WTC11 (cell line): ENCODE data around the gene FAS. TPM values are rescaled to one million over a fixed set of nuclear protein-coding genes. Genes with fewer than 3 reads are reported as not detected.

Source experiments
- ATAC-seq: fragments of 200-7000 bp; cut with Tn5 transposase; 2 replicates; pipeline ENCODE4 v1.10.0; 2021; ENCODE audit warnings: mild to moderate bottlenecking, moderate library complexity
- CTCF ChIA-PET: fragments of 300-600 bp; sonication (Branson Sonifier 250); formaldehyde crosslinking; loops from one replicate; lab custom pipeline; 2021; ENCODE audit warnings: antibody characterized with exemption; lab: Charles Lee
- POLR2A ChIA-PET: fragments of 350-600 bp; sonication (Branson Sonifier 250); formaldehyde crosslinking; loops from one replicate; lab custom pipeline; 2021; ENCODE audit warnings: antibody characterized with exemption; lab: Charles Lee
- DNase-seq: peaks from one replicate; pipeline ENCODE4 v3.0.0; 2021; ENCODE audit warnings: low spot score
- H3K27ac Mint-ChIP-seq: 2 replicates; pipeline ENCODE4 v1.8.0; 2021; ENCODE audit warnings: mixed read lengths
- H3K27me3 Mint-ChIP-seq: 2 replicates; pipeline ENCODE4 v1.8.0; 2021; ENCODE audit warnings: low read depth, mild to moderate bottlenecking, moderate library complexity, mixed read lengths
- H3K36me3 Mint-ChIP-seq: 2 replicates; pipeline ENCODE4 v1.8.0; 2021; ENCODE audit warnings: mixed read lengths
- H3K4me1 Mint-ChIP-seq: 2 replicates; pipeline ENCODE4 v1.8.0; 2022; ENCODE audit warnings: mixed read lengths
- H3K4me3 Mint-ChIP-seq: 2 replicates; pipeline ENCODE4 v1.8.0; 2021; ENCODE audit warnings: mild to moderate bottlenecking, moderate library complexity, mixed read lengths
- H3K9me3 Mint-ChIP-seq: 2 replicates; pipeline ENCODE4 v1.8.0; 2021; ENCODE audit warnings: mixed read lengths
- ATF2 ChIP-seq: sonication (generic); formaldehyde crosslinking; IDR thresholded peaks from 2 replicates; pipeline ENCODE4 v1.8.1; 2022; ENCODE audit warnings: low read depth, missing genetic modification reagents, borderline replicate concordance
- ATF3 ChIP-seq: sonication (generic); formaldehyde crosslinking; conservative IDR thresholded peaks from 2 replicates; pipeline ENCODE4 v1.8.1; 2022; ENCODE audit warnings: mild to moderate bottlenecking, missing genetic modification reagents
- CBFB ChIP-seq: sonication (generic); formaldehyde crosslinking; IDR thresholded peaks from 2 replicates; pipeline ENCODE4 v1.8.1; 2022; ENCODE audit warnings: mild to moderate bottlenecking, low read depth, missing genetic modification reagents
- CREB1 ChIP-seq: sonication (generic); formaldehyde crosslinking; IDR thresholded peaks from 2 replicates; pipeline ENCODE4 v1.8.0; 2023; ENCODE audit warnings: mild to moderate bottlenecking, missing genetic modification reagents
- CTCF ChIP-seq: fragments of 200-600 bp; IDR thresholded peaks from 2 replicates; pipeline ENCODE4 v1.8.0; 2022; ENCODE audit warnings: antibody characterized with exemption
- ELF4 ChIP-seq: sonication (generic); formaldehyde crosslinking; IDR thresholded peaks from 2 replicates; pipeline ENCODE4 v1.8.1; 2022; ENCODE audit warnings: low read depth, mild to moderate bottlenecking, moderate library complexity, missing genetic modification reagents
- FOXP1 ChIP-seq: sonication (generic); formaldehyde crosslinking; IDR thresholded peaks from 2 replicates; pipeline ENCODE4 v1.8.0; 2022; ENCODE audit warnings: missing genetic modification reagents, mild to moderate bottlenecking, moderate library complexity, borderline replicate concordance
- GRHL2 ChIP-seq: fragments of 250-450 bp; sonication (Bioruptor Pico); IDR thresholded peaks from 2 replicates; pipeline ENCODE4 v1.8.0; 2022; ENCODE audit warnings: mild to moderate bottlenecking, moderate library complexity; ENCODE audit not compliant: insufficient replicate concordance, severe bottlenecking
- NR2C2 ChIP-seq: sonication (generic); formaldehyde crosslinking; IDR thresholded peaks from 2 replicates; pipeline ENCODE4 v1.8.0; 2022; ENCODE audit warnings: mild to moderate bottlenecking, missing genetic modification reagents
- OVOL2 ChIP-seq: fragments of 250-450 bp; sonication (Bioruptor Pico); IDR thresholded peaks from 2 replicates; pipeline ENCODE4 v1.9.0; 2021; ENCODE audit warnings: mild to moderate bottlenecking, borderline replicate concordance
- RELA ChIP-seq: sonication (generic); formaldehyde crosslinking; IDR thresholded peaks from 2 replicates; pipeline ENCODE4 v1.8.1; 2022; ENCODE audit warnings: missing genetic modification reagents, mild to moderate bottlenecking, borderline replicate concordance
- SMAD3 ChIP-seq: sonication (generic); formaldehyde crosslinking; IDR thresholded peaks from 2 replicates; pipeline ENCODE4 v1.8.0; 2022; ENCODE audit warnings: missing genetic modification reagents, mild to moderate bottlenecking, borderline replicate concordance
- TP53 ChIP-seq: sonication (generic); formaldehyde crosslinking; IDR thresholded peaks from 2 replicates; pipeline ENCODE4 v1.8.1; 2023; ENCODE audit warnings: mild to moderate bottlenecking, missing genetic modification reagents
- ZNF232 ChIP-seq: sonication (generic); formaldehyde crosslinking; IDR thresholded peaks from 2 replicates; pipeline ENCODE4 v1.8.0; 2022; ENCODE audit warnings: mild to moderate bottlenecking, missing genetic modification reagents
- ZNF512 ChIP-seq: sonication (generic); formaldehyde crosslinking; IDR thresholded peaks from 2 replicates; pipeline ENCODE4 v1.8.1; 2022; ENCODE audit warnings: missing genetic modification reagents, borderline replicate concordance
- total RNA-seq: library from RNA; stranded (reverse); gene quantifications from 3 replicates; pipeline ENCODE4 v1.2.3, GENCODE V29; 2021
- TF ChIP-seq, protein P1 (sequence below): fragments of 250-450 bp; sonication (Bioruptor Pico); IDR thresholded peaks from 2 replicates; pipeline ENCODE4 v2.1.2; 2022; ENCODE audit warnings: mild to moderate bottlenecking, moderate library complexity
- TF ChIP-seq, protein P2 (sequence below): fragments of 250-450 bp; sonication (Bioruptor Pico); IDR thresholded peaks from 2 replicates; pipeline ENCODE4 v1.9.0; 2021; ENCODE audit warnings: mild to moderate bottlenecking, borderline replicate concordance

Gene FAS
- total RNA-seq, 1 experiment from 2014 or later: 4.1 TPM

DNA sequence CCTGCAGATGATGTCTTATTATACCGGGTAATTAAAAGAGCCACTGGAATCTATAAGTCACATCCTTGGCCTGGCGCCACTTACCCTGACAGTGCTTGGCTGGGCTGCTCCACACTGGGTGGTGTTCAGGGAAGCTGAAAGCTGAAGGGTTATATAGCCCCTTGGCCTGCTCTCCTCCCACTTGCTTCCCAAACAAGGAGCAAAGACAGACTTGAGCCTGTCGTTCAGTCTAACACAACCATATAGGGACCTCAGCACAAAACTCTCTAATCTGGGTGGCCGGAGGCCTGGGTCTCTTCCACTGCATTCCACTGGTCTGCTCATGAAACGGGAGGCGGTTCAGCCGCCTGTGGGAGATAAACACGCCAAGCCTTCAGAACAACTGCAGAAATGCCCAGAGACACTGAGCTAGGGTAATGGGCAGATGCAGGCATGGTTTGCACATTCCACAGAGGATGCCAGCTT, 37.9 kb upstream of the FAS start, which contains the start of gene ACTA2 (continued):
- TF ChIP-seq, protein P1, sequence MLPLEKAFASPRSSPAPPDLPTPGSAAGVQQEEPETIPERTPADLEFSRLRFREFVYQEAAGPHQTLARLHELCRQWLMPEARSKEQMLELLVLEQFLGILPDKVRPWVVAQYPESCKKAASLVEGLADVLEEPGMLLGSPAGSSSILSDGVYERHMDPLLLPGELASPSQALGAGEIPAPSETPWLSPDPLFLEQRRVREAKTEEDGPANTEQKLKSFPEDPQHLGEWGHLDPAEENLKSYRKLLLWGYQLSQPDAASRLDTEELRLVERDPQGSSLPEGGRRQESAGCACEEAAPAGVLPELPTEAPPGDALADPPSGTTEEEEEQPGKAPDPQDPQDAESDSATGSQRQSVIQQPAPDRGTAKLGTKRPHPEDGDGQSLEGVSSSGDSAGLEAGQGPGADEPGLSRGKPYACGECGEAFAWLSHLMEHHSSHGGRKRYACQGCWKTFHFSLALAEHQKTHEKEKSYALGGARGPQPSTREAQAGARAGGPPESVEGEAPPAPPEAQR (CRISPR knock-in tag): no peak
- TF ChIP-seq ELF4 (CRISPR knock-in tag) (no peak), GRHL2 (CRISPR knock-in tag) (no peak)

DNA sequence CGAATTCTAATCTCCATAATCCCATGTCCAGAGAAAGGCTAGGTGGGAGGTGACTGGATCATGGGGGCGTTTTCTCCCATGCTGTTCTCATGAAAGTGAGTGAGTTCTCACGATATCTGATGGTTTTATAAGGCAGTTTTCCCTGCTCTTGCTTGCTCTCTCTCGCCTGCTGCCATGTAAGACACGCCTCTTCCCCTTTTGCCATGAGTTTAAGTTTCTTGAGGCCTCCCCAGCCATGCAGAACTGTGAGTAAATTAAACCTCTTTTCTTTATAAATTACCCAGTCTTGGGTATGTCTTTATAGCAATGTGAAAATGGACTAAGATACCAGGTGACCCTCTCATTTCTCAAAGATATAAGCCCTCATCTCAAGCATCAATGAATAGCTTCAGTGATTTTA, 36.9 kb upstream of the FAS start:
- CTCF ChIA-PET: interaction anchor here (1.8 kb wide), 1 partner anchor 19 kb away, joined by 5 read pairs; no protein-coding TSS in a partner anchor
- H3K4me3 Mint-ChIP-seq: no peak overlapping the region
- DNase-seq (no peak), ATAC-seq (no peak)
- H3K36me3 Mint-ChIP-seq: no peaks in the 10 kb centered on the region
- POLR2A ChIA-PET: no interaction called here
- no peaks in the 10 kb centered on the region for H3K9me3 Mint-ChIP-seq
- H3K27ac Mint-ChIP-seq: no peak overlapping the region
- TF ChIP-seq, protein P2, sequence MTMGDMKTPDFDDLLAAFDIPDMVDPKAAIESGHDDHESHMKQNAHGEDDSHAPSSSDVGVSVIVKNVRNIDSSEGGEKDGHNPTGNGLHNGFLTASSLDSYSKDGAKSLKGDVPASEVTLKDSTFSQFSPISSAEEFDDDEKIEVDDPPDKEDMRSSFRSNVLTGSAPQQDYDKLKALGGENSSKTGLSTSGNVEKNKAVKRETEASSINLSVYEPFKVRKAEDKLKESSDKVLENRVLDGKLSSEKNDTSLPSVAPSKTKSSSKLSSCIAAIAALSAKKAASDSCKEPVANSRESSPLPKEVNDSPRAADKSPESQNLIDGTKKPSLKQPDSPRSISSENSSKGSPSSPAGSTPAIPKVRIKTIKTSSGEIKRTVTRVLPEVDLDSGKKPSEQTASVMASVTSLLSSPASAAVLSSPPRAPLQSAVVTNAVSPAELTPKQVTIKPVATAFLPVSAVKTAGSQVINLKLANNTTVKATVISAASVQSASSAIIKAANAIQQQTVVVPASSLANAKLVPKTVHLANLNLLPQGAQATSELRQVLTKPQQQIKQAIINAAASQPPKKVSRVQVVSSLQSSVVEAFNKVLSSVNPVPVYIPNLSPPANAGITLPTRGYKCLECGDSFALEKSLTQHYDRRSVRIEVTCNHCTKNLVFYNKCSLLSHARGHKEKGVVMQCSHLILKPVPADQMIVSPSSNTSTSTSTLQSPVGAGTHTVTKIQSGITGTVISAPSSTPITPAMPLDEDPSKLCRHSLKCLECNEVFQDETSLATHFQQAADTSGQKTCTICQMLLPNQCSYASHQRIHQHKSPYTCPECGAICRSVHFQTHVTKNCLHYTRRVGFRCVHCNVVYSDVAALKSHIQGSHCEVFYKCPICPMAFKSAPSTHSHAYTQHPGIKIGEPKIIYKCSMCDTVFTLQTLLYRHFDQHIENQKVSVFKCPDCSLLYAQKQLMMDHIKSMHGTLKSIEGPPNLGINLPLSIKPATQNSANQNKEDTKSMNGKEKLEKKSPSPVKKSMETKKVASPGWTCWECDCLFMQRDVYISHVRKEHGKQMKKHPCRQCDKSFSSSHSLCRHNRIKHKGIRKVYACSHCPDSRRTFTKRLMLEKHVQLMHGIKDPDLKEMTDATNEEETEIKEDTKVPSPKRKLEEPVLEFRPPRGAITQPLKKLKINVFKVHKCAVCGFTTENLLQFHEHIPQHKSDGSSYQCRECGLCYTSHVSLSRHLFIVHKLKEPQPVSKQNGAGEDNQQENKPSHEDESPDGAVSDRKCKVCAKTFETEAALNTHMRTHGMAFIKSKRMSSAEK (CRISPR knock-in tag): no peak
- TF ChIP-seq CBFB (CRISPR knock-in tag) (no peak), OVOL2 (CRISPR knock-in tag) (no peak), CREB1 (CRISPR knock-in tag) (no peak)
- peaks cover 13% of the 10 kb centered on the region for H3K4me1 Mint-ChIP-seq
- no peaks in the 10 kb centered on the region for H3K27me3 Mint-ChIP-seq

DNA sequence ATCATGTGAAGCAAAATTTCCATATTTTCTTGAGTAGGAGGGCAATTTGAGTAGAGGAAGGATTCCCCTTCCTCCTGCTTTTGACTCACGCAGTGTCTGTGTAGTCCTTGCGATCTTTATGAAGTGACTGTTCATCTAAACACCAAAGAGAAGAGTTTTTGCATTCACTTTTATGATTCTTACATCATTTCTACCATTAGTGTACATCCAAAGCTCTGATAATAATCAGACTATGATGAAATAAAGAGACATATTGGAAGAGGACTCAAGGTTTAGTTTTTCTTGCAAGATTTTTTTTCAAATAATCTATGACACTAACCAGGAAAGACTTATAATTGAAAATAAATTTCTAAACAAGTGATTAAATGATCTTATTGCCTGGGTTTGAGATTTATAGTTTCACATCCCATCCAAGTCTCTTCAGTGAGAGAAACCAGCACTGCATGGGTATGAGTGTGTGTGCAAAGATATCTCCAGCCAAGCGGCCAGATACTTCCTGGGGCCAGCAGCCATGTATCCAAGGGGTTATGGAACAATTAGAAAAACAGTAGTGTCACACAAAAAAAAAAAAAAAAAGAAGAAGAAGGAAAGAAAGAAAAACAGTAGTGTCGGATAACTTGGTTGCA, 36.0 kb upstream of the FAS start:
- DNase-seq (no peak), ATAC-seq (no peak)
- POLR2A ChIA-PET: no interaction called here
- Mint-ChIP-seq H3K27ac (no peak overlapping the region), H3K27me3 (no peaks in the 10 kb centered on the region), H3K4me3 (no peak overlapping the region), H3K4me1 (peaks cover 13% of the 10 kb centered on the region), H3K9me3 (no peaks in the 10 kb centered on the region), H3K36me3 (no peaks in the 10 kb centered on the region)
- CTCF ChIA-PET: interaction anchor here (0.7 to 1.8 kb wide), 2 partner anchors 20 to 572 kb away, joined by 4 to 5 read pairs; no protein-coding TSS in a partner anchor
- TF ChIP-seq SMAD3 (CRISPR knock-in tag): no peak
- TF ChIP-seq ZNF232 (CRISPR knock-in tag): no peak
- TF ChIP-seq RELA (CRISPR knock-in tag): no peak
- TF ChIP-seq TP53 (CRISPR knock-in tag): no peak
- no peak for TF ChIP-seq ZNF512 (CRISPR knock-in tag)

- ChIA-PET POLR2A (no interaction called here), CTCF (no interaction called here)
- ATAC-seq: no peak
- H3K9me3 Mint-ChIP-seq: no peaks in the 10 kb centered on the region
- no peak overlapping the region for H3K27ac Mint-ChIP-seq
- no peak overlapping the region for H3K4me3 Mint-ChIP-seq
- H3K27me3 Mint-ChIP-seq: no peaks in the 10 kb centered on the region
- TF ChIP-seq FOXP1 (CRISPR knock-in tag) (no peak), ATF3 (no peak), NR2C2 (CRISPR knock-in tag) (no peak), CTCF (no peak), ATF2 (CRISPR knock-in tag) (no peak)
- H3K36me3 Mint-ChIP-seq: no peaks in the 10 kb centered on the region
- DNase-seq: no peak
- no peaks in the 10 kb centered on the region for H3K4me1 Mint-ChIP-seq
Observed at GRCh38 chr10:88957381-88957780, 33.2 kb upstream of the FAS start.
